GM20000 (cell line): ENCODE measurements around the gene INPP5E.

Experiments
- DNase-seq: peaks from one replicate; pipeline ENCODE4 v3.0.0; 2012; ENCODE audit warnings: low spot score
- CTCF ChIP-seq: IDR thresholded peaks from 2 replicates; pipeline ENCODE4 v1.5.1; 2012; ENCODE audit warnings: mild to moderate bottlenecking, control low read depth; ENCODE audit errors: extremely low read depth, missing control alignments

Gene INPP5E

DNA sequence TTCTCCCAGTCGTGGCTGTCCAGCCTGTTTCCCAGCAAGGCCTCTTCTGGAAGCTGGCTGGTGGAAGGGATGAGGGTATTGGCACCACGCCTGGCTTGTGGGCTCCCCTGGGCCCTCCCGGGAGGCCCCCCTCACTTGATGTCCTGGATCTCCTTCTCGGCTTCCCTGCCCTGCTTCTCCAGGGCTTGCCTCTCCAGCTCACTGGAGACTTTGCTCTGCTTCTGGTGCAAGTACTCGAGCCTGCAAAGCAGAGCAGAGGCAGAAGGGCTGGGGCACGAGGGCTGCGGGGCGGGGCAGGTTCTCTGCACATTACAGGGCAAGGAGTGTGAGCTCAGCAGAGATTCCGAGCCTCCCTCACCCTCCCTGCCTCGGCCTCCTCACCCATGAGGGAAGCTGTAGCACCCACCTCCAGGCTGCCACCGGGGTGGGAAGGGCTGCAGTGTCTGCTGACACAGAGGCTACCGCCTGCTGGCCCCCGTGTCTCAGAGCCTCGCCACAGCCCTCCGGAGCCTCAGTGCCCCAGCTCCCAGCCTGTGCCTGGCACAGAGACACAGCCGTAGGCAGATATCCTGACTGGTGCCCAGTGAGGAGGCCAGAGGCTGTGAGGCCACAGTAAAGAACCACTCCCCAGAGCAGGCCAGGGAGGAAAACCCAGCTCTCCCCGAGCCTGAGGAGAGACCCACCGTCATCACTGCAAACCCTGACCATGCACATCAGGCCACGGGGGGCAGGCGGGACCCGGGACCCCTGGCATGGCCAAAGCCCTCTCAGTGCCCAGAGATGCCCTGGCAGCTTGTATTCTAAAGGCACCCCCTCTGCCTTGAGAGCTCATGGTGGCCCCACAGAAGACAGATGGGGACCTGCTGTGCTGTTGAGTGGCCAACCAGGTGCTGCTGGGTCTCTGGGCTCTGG is 46.9 kb downstream of the INPP5E start:
- DNase-seq, result no peak
- TF ChIP-seq CTCF, result no peak

DNA sequence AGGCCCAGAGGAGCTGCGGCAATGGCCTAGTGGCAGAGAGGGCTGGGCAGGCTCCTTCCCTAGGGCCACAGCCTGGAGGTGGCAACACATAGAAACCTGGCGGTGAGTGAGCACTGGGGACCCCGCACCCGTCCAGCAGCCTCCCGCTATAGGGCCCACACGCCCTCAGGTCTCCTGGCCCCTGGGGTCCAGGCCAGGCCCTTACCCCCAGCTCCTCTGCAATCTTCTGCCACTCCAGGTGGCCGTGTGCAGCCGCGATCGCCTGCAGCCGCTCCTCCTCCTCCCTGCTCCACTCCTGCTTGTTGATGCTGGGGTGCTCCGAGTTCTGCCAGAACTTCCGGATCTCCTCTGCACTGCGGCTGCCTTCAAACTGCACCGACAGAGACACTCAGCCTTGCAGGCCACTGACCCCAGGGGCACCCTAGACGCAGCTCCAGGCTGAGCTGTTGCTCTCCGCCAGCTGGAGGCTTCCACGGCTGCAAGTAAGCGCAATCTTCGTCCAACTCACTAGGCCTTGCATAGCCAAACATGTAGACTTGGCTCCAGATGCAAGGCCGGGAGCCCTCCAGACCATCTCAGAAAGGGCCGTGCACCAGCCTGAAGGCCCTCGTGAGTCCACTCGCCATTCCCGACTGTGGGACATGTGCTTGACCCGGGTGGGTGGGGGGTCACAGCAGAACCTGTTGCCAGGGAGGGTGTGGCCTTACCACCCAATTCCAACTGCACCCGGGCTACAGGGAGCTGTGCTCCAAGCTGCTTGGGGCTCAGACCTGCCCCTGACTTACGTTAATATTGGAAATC is 47.7 kb downstream of the INPP5E start:
- no peak for TF ChIP-seq CTCF
- DNase-seq, result no peak

DNA sequence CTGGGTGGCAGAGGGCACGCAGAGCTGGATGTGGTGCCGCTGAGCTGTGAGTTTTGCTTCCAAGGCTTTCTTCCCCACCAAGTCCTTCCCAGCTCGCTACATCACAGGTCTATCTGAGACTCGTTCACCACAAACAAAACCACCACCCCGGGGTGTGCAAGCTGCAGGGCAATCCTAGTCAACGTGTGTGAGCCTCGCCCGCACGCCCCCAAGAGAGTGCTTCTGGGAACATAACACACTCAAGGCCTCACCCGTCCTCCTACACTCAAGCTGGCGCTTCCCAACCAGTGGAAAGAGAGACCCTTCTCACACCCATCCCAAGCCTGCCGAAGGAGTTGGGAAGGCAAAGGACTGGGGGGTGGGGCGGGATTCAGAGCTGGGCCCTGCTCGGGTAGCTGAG is 50.2 kb downstream of the INPP5E start:
- no peak for DNase-seq
- TF ChIP-seq CTCF, result no peak

DNA sequence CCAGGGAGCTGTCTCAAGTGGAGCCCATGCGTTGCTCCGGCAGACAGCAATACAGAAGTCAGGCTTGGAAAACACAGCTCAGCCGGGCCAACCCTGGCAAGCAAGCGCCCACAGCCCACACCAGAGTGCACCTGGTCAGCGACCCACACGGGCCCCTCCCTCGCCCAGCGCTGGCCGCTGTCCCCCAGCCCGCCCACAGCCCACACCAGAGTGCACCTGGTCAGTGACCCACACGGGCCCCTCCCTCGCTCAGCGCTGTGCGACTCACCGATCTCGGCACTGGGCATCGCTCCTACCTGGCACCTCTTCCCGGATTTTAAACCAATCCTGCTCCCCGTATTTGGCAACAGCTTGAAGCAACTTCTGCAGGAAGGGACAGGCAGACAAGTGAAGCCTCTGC is 52.4 kb downstream of the INPP5E start:
- no peak for DNase-seq
- TF ChIP-seq CTCF, result no peak

DNA sequence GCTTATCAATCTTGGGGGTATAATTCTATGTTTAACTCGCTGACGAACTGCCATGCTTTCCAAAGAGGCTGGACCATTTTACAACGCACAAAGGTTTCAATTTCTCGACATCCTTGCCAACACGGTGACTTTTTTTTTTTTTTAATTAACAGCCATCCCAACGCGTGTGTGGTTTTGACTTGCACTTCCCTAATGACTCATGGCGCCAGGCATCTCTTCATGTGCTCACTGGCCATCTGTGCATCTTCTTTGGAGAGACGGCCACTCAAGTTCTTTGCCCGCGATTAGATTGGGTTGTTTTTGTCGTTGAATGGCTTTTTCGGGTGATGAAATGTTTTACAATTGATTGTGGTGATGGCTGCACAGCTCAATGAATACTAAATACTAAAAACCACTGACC is 53.6 kb downstream of the INPP5E start:
- no peak for DNase-seq
- no peak for TF ChIP-seq CTCF

- no peak for DNase-seq
- TF ChIP-seq CTCF, result no peak
Observed at GRCh38 chr9:136385015-136385414, 54.6 kb downstream of the INPP5E start.

- DNase-seq, result no peak
- no peak for TF ChIP-seq CTCF
Observed at GRCh38 chr9:136383436-136383835, 56.2 kb downstream of the INPP5E start.
